AG08395 (cell line): ENCODE results near the gene ABLIM2.
A peak's percentile ranks its signal among the peaks of the same experiment; 100 is the strongest.

ENCODE experiments used
- DNase-seq: peaks from one replicate; pipeline ENCODE4 v3.0.0; 2012; ENCODE audit warnings: mixed read lengths, low spot score

Gene ABLIM2

DNA sequence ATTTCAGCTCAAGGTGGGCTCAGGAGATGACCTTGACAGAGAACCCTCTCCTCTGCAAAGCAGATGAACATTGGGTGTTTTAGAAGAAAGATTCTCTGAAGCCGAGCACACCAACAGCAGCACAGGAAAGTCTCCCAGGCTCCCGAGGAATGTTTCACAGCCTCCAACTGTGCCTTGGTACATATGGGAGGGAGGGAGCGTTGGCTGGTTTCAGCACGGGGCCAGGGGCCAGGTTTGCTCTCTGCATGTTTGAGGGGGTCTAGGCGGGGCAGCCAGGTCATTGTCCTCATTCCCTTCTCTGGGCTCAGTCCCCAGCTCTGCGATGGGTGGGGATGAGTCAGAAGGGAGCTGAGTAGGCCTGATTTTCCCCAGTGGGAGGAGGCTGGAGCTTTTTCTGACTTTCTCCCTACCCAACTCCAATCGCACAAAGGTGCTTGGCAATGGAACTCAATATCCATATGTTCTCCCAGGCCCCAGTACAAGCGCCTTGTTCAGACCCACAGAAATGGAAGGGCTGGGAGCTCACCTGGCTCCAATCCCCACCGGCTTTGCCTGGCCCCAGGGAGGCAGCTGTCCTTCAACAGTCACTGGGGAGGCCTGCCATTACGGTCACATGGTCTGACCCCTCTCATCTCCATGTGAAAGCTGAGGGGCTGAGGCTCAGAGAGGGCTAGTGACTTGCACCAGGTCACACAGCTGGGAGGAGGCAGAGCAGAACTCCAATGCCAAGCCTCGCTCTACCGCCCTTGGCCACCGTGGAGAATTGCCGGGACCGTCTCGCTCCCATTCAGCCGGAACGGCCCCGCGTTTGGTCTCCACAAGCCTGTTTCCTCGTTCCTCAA, 110.6 kb downstream of the ABLIM2 start:
- DNase-seq, result no peak

DNA sequence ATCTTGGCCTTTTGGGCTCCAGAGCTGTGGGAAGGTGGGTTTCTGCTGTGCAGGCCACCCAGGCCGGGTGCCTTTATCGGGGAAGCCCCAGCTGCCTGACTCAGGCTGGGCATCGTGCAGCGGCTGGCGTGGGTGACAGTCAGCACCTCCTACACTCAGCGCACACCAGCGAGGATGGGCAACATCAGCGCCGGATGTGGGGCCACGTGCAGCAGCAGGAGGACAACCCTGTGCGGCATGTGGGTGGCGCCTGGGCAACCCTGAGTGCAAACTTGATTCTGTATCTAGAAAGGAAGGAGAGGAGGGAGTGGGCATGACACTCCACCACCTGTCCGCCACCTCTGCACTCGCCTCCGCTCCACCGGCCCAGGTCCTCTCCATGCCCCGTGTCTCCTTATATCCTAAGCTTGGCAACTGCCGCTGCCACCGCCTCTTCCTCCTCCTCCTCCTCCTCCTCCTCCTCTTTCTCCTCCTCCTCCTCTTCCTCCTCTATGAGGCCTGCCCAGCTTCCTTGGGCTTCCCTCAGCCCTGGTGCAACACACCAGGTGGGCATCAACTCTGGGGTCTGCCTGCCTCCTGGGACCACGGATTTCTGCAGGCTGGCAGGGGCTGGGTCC, 111.6 kb downstream of the ABLIM2 start:
- DNase-seq, result no peak

DNA sequence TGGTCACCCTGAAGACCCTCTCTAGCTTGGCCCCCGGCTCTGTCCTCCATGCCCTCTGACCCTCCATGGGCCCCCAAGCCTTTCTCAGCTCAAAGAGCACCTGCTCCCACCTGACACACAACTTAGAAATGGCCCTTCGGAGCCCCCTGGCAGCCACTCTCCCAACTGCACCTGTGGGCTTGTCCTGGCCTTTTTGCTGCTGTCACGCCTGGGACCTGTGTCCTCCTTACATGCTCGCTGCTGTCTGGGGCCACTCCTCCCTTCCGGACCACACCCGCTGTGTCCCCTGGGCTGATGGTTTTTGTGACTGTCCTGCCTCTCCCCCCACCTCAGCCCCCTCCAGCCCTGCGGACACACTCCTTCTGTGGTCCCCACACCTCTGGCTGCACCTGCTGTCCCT, 112.7 kb downstream of the ABLIM2 start:
- DNase-seq, result no peak

DNA sequence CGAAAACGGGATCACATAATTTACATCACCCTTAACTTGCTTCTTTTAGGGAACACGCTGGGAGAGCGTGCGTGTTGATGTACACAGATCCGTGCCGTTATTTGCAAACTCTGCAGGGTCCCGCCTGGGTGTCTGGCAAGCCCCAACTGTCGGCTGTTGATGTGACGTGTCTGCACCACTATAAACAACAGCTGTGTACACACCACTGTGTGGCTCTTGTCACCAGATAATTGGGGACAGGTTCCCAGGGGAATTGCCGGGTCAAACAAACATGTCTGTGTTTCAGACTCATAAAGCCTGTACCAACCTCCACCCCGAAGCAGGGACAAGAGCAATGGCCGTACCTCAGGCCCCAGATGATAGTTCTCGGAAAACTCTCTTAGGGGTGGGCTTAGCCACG, 113.9 kb downstream of the ABLIM2 start:
- no peak for DNase-seq

DNA sequence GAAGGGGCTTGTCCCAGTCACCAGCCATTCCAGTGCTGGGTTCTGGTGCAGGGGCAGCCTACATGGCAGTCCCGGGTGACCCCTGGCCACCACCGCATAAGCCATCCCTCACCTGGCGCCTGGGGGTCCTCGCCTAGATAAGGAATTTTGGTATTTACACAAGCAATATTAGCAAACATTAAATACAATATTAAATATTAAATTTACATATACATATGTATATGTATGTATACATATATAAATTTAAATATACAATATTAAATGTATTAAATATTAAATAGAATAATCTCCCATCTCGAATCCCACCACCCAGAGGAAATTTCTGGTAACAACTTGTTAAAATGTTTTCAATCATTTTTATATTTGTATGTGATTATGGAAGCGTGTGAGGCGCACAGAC, 114.4 kb downstream of the ABLIM2 start:
- no peak for DNase-seq

DNA sequence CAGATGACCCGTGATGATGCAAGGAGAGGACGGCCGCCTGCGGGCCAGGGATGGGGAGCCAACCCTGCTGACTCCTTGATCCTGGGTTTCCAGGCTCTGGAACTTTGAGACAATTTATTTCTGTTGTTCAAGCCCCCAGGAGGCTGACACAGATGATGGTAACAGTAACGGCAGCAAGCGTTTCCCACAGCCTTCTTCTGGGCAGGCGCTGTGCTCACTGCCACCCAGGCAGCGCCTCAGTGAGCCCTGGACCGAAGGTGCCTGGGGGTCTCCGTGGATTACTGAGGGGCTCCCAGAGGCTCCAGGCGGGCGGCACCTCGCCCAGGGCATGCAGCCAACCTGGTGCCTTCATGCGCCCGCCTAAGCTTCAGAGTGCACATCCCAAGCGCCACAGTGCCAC, 115.0 kb downstream of the ABLIM2 start:
- no peak for DNase-seq

DNA sequence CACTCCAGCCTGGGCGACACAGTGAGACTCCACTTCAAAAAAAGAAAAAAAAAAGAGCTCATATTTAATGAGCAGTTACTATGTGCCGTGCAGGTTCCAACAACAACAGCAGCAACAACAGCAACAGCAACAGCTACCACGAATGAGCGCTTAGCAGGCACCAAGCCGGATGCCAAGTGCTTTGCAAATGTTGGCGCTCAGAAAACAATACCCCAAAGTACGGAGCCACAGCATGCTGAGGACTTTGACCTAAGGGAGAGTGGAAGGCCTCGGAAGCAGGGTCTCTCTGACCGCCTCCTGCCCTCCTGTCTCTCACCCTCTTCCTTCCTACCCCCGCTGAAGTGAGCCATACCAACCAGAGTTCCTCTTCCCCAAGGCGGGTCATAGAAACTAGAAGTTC, 116.7 kb downstream of the ABLIM2 start:
- DNase-seq, result no peak

DNA sequence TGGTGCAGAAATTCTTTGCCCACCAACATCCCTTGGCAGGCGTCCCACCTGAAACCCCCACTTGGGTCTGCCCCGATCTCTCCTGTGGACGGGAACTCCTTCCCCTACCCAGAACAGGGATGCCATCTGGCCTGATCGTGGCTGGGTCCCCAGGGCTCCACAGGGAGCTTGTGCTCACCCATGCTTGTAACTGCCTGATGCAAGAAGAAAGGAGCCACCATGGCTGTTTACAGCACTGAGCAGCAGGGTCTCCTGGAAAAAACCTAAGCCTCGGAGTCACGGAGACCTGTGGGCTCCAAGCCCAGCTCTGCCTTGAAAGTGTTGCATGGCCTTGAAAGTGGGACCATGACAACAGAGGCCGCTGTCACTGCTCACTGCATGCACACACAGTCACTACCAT, 117.4 kb downstream of the ABLIM2 start:
- no peak for DNase-seq

DNA sequence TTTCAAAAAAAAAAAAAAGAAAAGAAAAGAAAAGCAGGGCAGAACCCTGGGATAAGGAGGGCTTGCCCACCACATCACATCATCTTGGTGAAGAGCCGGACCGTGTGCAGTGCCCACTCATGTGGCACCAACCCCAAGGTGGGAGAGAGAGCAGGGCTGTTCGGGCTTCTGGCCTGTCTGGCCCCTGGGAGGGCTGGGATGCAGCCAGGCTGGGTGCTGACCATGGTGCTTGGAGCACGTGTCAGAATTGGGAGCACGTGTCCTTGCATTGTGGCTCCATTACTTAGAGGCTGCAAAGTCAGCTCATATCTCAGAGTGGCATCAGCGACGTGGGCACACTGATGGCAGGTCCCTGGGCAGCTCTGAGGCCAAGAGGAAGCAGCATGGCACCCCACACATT, 118.0 kb downstream of the ABLIM2 start:
- DNase-seq, result no peak

DNA sequence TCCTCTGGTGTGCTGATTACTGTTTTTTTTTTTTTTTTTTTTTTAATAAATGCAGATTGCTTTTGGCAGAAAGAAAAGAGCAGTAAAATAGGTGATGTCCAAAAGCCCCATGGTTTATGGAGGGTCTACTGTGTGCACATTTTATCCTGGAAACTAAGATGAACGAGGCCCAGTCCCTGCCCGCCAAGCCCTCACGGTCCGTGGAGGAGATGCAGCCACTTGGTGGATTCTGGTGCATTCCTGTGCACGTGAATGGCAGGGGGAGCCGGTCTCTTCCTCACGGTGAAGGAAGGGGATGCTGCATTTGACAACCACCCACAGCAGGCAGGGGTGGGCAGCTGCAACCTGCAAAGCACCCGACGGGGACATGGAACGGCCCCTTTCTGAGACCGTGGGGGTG, 118.8 kb downstream of the ABLIM2 start:
- DNase-seq, result no peak

DNA sequence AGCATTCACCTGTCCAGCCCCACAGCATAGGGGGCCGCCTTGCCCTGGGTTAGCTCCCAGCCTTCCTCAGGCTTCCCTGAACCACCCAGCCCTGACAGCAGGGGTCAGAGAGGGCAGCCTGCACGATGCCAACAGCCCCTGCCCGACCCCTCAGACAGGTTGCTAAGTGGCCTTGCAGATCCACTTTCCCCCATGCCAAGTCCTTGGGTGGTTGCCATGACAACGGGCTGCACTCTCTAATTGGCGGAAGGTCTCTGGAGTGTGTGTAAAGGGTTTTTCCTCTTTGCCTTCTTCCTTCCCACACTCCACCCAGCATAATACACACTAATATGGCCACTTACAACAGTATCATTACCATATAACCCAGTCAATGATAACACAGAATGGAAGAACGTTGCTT, 119.3 kb downstream of the ABLIM2 start:
- DNase-seq, result no peak

DNA sequence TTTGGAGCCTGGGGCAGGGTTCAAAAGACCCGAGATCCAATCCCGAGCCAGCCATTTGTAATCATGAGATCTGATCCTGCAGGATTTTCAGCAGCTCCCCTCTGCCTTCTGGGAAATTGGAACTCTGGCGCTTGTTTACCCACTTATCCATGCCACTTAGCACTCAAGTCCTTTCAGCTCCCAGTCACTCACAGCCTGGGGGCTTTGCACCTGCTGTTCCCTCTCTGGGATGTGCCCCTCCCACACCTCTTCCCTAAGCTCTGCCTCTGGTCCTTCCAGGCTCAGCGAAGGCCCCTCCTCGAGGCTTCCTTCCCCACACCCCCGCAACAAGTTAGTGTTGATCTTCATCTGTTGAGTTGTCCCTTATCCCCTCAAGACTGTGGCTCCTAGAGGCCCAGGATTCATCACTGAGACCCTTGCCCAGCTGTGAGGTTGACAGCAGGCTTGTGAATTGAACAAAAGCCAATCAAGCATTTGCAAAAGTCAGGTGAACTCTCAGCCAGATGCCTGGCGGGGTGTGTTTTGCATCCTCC, 119.8 kb downstream of the ABLIM2 start:
- DNase-seq, result no peak

DNA sequence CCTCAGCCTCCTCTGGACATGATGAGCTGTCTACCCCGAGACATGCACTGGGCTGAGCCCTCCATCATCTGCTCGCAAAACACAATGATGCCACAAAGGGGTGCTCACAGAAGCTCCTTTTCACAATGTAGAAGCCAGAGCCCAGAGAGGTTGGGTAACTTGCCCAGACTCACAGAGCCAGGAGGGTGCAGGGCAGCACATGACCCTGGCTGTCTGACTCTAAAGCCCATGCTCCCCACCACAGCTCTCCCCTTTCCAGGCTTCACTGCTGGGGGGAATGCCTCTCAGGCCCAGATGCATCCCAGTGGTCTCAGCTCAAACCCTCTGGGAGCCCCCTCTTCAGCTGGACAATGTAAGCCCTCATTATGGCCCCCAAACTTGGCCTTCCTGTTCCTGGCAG, 120.5 kb downstream of the ABLIM2 start:
- DNase-seq, result no peak

DNA sequence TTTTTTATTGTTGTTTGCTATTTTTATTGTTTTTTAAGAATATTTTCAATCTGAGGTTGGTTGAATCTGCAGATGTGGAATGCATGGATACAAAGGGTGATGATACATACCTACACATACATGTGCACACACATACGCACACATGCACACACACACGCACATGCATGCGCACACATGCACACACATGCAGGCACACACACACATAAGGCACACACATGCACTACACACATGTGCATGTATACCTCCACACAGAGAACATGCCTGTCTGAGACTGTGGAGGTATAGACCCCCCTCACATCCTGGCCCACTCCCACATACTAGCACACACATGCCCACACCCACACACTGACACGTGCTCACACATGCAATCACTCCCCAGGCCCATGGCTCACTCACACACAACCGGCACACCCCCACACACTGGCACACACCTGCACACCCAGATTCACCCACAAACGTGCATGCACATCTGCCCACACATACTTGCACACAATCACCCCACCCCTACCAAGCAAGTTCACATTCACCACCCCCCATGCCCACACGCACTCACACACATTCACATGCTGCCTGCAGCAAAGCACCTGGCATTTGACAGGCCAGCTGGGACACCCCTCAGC, 121.4 kb downstream of the ABLIM2 start:
- DNase-seq, result no peak

DNA sequence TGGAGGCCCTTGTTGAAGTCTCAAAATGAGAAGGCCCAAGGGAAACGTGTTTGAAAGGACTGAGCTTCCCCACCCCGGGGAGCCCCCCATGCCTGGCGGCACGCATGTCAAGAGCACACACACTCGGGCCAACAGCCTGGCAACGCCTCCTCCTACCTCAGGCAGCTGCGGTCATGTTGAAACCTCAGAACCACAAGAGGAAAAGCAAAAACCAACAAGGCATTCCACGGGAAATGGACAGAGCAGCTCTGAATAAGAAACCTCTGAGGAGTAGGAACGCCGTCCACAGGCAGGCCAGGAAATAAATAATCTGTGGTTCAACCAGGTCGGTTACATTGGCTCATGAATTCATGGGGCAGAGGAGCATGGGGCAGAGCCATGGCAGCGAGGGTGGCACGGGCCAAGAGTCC, 123.2 kb downstream of the ABLIM2 start:
- peak; percentile 38 for DNase-seq

DNA sequence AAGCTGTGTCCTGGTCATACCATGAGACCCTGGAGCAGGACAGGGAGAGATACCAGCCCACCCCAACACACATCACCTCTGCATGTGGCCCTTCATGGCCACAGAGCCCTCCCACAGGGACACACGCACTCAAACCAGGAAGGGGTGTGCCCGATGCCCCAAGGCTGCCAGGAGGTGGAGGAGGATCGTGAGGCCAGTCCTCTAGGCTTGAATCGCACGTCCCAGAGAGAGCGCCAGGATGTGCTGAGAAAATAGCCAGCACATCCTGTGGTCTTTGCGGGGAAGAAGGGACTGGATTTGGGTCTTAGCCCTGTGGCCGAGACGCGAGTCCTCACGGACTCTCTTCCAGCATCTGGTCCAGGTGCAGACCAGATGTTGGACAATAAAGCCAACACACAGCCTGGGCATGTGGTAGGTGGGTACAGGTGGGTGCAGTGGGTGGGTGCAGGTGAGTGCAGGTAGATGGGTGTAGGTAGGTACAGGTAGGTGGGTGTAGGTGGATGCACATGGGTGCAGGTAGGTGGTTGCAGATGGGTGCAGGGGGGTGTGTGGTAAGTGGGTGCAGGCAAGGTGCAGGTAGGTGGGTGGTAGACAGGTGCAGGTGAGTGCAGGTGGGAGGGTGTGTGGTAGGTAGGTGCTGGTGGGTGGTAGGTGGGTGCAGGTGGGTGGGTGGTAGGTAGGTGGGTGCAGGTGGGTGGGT, 124.6 kb downstream of the ABLIM2 start:
- DNase-seq, result no peak

DNA sequence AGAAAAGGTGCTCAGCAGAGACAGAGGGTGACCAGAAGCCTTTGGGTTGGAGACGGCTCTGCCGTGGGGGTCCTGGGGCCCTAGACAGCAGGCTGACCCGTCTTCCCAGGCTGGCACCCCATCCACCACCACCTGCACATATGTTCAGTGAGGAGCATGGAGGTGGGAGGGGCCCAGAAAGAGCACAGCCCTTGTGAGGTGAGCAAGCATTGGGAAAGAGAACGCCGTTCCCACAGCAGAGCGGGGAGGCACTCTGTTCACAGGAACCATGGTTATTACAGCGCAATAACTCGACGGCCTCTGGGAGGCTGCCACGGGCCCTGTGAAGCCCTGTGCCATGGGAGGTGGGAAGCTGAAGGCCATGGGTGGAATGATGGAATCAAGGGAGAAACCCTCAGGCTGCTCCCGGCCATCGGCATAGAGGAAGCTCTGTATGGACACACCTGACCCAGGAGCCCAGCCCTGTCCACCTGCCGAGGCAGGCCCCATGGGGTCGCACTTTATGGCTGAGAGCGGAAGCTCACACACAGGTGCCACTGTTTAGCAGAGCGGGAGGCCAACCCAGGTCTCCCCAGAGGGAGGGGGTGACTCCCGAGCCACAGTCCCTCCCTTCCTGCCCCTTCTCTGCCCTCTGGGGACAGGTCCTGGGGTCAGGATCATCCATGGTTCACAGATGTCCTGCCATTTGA, 125.4 kb downstream of the ABLIM2 start:
- no peak for DNase-seq

DNA sequence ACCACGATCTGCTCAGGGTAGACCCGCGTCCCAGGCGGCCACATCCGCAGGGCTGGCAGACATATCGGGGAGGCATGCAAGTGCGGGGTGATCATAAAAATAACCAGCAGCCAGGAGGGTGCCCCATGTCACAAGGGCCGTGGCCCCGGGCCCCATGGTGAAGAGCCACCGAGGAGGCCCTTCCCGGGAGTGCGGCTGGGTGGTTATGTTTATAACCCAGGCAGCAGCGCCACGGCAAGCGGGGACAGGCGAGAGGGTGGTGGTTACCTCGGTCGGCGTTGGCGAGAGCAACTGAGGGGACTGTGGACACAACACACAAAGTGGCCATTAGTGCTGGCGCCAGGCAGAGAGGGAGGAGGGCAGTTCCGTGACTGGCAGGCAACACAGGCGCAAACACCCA, 126.2 kb downstream of the ABLIM2 start:
- no peak for DNase-seq

DNA sequence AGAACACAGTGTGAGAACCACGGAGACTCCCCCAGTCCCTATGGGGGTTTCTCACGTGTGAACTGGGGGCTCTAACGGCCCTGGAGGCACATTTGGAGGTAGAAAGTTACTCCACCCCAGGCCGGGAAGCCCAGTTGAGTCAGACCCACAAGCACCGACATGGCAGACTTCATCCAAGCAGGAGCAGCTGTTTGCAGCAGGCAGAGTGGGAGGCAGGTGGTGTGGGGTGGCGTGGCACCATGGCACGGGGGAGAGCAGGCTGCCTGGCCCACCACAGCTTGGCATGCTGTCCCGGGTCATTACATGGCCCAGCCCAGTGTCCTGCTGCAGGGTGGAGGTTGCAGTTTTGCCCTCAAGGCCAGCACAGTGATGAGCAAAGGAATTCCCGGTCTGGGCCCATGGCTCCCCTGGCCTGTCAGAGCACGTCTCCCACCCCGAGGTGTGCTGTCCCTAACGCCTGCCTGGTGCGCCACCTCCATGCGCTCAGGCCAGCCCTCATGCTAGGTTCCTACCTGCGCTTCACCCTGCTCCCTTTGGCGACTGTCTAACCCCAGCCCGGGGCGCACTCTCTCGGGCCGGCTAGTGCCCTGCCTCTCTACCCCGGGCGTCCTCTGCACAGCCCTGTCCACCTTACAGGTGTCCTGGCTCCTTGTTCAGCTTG, 128.4 kb downstream of the ABLIM2 start:
- DNase-seq, result no peak

DNA sequence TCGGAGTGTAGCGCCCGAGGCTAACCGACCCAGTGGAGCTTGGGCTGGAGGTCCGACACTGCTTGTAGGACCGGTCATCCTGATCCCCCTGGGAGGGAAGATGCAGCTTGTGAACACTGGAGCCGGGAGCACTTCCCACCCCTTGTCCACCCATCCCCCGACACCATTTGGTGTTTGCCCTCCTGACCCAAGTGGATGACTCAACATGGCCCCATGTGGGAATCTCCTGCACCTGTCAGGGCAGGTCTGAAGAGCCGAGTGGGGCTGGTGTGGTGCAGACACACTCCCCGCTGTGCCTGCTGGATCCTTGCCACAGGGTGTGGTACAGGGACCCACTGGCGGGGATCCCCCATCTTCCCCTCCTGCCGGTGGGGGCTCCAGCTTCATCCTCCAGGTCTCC, 128.9 kb downstream of the ABLIM2 start:
- no peak for DNase-seq

DNA sequence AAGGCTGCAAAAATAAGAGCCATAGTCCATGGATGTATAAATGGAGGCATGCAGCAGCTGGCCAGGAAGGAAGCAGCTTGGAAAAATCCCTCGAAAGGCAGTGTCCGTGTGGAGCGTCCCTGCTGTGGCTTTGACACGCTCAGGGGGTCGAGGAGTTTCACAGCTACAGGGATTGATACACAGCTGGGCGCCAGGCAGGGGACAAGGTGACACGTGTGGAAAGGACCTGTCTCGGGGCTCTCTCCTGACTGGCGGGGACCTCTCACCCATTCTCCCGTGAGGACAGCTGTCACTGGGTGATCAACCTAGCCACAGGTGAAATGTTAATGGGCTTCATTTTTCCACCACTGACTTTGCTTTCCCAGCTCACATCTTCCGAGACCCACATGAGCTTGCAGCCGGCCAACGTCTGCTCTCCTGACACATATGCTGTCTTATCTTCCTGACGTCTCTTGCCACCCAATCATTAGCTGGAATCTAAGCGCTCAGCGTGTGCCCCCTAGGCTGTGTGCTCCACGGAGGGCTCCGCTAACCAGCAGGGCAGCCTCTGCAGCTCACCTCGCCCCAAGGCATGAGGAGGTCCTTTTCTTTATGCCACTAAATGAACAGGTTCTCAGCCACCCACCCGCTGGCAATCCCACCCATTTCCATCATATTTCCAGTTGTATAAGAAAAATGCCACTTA, 129.6 kb downstream of the ABLIM2 start:
- DNase-seq, result no peak
